Measurements from ENCODE around the gene FGF21.

DNA sequence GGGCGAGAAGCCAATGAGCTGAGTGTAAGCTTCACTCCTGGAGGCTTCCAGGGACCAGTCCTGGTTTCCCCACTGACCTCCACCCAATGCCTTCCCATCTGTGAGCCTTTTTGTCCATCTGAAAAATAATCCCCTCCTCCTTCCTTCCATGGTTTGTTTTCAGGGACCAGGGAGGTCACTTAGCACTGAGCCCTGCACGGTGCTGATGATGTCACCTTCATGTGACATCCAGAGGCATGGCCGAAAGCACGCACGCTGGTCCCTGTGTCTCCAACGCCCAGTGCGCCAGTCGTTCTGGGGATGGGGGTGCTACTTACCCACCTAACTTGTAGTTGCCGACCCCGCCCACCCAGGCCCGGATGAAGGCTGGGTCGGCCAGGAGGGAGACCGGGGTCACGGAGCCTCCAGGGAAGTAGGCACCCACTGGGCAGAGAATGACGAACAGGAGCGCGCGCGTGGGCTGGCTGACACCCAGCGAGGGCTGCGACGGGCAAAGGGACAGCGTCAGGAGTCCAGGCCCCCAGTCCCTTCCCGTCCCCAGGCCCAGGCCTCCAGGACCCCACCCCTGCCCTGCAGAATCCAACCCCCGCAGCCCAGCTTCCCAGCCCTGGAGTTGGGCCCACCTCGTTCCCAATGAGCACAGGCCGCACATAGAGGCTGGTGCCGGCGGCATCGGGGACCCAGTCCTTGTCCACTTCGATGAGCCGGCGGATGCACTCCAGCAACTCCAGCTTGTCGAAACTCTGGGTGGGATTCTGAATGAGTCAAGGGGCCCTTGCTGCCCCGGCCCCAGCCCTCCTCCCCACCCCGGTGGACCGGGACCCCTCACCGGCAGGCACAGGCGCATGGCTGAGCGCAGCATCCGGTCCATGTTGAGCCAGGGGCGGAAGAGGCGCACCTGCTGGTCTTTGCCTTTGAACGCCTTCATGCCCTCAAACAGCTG lies 44.3 kb downstream of the FGF21 start:
- TF ChIP-seq POLR2AphosphoS5 (IDR thresholded peaks at IDR 0.05; ENCODE audit: low read depth, low read length): no peak
- TF ChIP-seq SIN3A (IDR thresholded peaks at IDR 0.05; ENCODE audit: borderline replicate concordance, insufficient read depth, low read length): no peak
- TF ChIP-seq, protein P1, sequence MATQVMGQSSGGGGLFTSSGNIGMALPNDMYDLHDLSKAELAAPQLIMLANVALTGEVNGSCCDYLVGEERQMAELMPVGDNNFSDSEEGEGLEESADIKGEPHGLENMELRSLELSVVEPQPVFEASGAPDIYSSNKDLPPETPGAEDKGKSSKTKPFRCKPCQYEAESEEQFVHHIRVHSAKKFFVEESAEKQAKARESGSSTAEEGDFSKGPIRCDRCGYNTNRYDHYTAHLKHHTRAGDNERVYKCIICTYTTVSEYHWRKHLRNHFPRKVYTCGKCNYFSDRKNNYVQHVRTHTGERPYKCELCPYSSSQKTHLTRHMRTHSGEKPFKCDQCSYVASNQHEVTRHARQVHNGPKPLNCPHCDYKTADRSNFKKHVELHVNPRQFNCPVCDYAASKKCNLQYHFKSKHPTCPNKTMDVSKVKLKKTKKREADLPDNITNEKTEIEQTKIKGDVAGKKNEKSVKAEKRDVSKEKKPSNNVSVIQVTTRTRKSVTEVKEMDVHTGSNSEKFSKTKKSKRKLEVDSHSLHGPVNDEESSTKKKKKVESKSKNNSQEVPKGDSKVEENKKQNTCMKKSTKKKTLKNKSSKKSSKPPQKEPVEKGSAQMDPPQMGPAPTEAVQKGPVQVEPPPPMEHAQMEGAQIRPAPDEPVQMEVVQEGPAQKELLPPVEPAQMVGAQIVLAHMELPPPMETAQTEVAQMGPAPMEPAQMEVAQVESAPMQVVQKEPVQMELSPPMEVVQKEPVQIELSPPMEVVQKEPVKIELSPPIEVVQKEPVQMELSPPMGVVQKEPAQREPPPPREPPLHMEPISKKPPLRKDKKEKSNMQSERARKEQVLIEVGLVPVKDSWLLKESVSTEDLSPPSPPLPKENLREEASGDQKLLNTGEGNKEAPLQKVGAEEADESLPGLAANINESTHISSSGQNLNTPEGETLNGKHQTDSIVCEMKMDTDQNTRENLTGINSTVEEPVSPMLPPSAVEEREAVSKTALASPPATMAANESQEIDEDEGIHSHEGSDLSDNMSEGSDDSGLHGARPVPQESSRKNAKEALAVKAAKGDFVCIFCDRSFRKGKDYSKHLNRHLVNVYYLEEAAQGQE (IDR thresholded peaks at IDR 0.05; ENCODE audit: insufficient read depth in 1 of 2, low read depth in 2 of 2, low read length in 2 of 2): no peak
- no peak for TF ChIP-seq TAF1 (IDR thresholded peaks at IDR 0.05; ENCODE audit: borderline replicate concordance, insufficient read depth, low read length)
